Central memory CD8-positive, alpha-beta T cell (primary cell): Measurements from ENCODE around the gene COP1.

Experiments
- ATAC-seq: fragments of 150-1000 bp; cut with Tn5 transposase; replicated peaks from 2 replicates; pipeline ENCODE4 v1.10.0; 2022; ENCODE audit warnings: mild to moderate bottlenecking, moderate FRiP score, moderate number of reproducible peaks; ENCODE audit not compliant: poor library complexity, severe bottlenecking; ENCODE audit errors: extremely low read depth
- DNase-seq, 2 donors: peaks; one replicate each; pipeline ENCODE4 v3.0.0; 2021; ENCODE audit warnings: low spot score in 2 of 2
- H3K27ac Mint-ChIP-seq: one replicate; pipeline ENCODE4 v1.8.0; 2022; ENCODE audit warnings: low read depth, mild to moderate bottlenecking, moderate library complexity, mixed read lengths
- H3K27me3 Mint-ChIP-seq: one replicate; pipeline ENCODE4 v1.8.0; 2022; ENCODE audit warnings: mixed read lengths
- H3K36me3 Mint-ChIP-seq: one replicate; pipeline ENCODE4 v1.8.0; 2022; ENCODE audit warnings: mild to moderate bottlenecking, moderate library complexity, mixed read lengths; ENCODE audit not compliant: insufficient read depth
- H3K4me1 Mint-ChIP-seq: one replicate; pipeline ENCODE4 v1.8.0; 2022; ENCODE audit warnings: mixed read lengths
- H3K4me3 Mint-ChIP-seq: one replicate; pipeline ENCODE4 v1.8.0; 2022; ENCODE audit warnings: mild to moderate bottlenecking, moderate library complexity, mixed read lengths
- H3K9me3 Mint-ChIP-seq: one replicate; pipeline ENCODE4 v1.8.0; 2022; ENCODE audit warnings: mixed read lengths

COP1 gene

GRCh38 chr1:176157995-176158394 lies 49.1 kb downstream of the COP1 start:
- Mint-ChIP-seq H3K36me3 (peaks cover 22% of the 10 kb centered on the region), H3K4me3 (no peak overlapping the region), H3K27me3 (no peaks in the 10 kb centered on the region), H3K9me3 (peaks cover 5% of the 10 kb centered on the region), H3K4me1 (peaks cover 45% of the 10 kb centered on the region), H3K27ac (no peak overlapping the region)
- DNase-seq: no peak
- ATAC-seq: no peak

- H3K4me3 Mint-ChIP-seq: no peak overlapping the region
- H3K36me3 Mint-ChIP-seq: peaks cover 18% of the 10 kb centered on the region
- DNase-seq (no peak), ATAC-seq (no peak)
- H3K27ac Mint-ChIP-seq: no peak overlapping the region
- H3K9me3 Mint-ChIP-seq: peaks cover 5% of the 10 kb centered on the region
- peaks cover 27% of the 10 kb centered on the region for H3K4me1 Mint-ChIP-seq
- no peaks in the 10 kb centered on the region for H3K27me3 Mint-ChIP-seq
These were observed 56.9 kb downstream of the COP1 start for GRCh38 chr1:176149939-176150807.

GRCh38 chr1:176144526-176144925 lies 62.6 kb downstream of the COP1 start:
- Mint-ChIP-seq H3K4me1 (peaks cover 43% of the 10 kb centered on the region), H3K27ac (no peak overlapping the region), H3K27me3 (no peaks in the 10 kb centered on the region), H3K36me3 (peaks cover 24% of the 10 kb centered on the region), H3K9me3 (peaks cover 5% of the 10 kb centered on the region), H3K4me3 (no peak overlapping the region)
- DNase-seq (no peak), ATAC-seq (no peak)

- H3K27ac Mint-ChIP-seq: peak overlapping the region; percentile 41
- peaks cover 59% of the 10 kb centered on the region for H3K4me1 Mint-ChIP-seq
- H3K36me3 Mint-ChIP-seq: peaks cover 22% of the 10 kb centered on the region
- no peak overlapping the region for H3K4me3 Mint-ChIP-seq
- DNase-seq (no peak), ATAC-seq (no peak)
- H3K9me3 Mint-ChIP-seq: peaks cover 5% of the 10 kb centered on the region
- H3K27me3 Mint-ChIP-seq: no peaks in the 10 kb centered on the region
These were observed 64.1 kb downstream of the COP1 start for GRCh38 chr1:176142973-176143372.

GRCh38 chr1:176141449-176141848 lies 65.6 kb downstream of the COP1 start:
- ATAC-seq: no peak
- peaks cover 5% of the 10 kb centered on the region for H3K9me3 Mint-ChIP-seq
- no peak overlapping the region for H3K4me3 Mint-ChIP-seq
- peaks cover 72% of the 10 kb centered on the region for H3K4me1 Mint-ChIP-seq
- H3K27ac Mint-ChIP-seq: no peak overlapping the region
- no peak for DNase-seq
- H3K27me3 Mint-ChIP-seq: no peaks in the 10 kb centered on the region
- peaks cover 16% of the 10 kb centered on the region for H3K36me3 Mint-ChIP-seq

GRCh38 chr1:176136891-176137290 lies 70.2 kb downstream of the COP1 start:
- DNase-seq (no peak), ATAC-seq (no peak)
- Mint-ChIP-seq H3K27me3 (no peaks in the 10 kb centered on the region), H3K4me3 (no peak overlapping the region), H3K4me1 (peaks cover 58% of the 10 kb centered on the region), H3K9me3 (no peaks in the 10 kb centered on the region), H3K36me3 (peaks cover 6% of the 10 kb centered on the region), H3K27ac (peak overlapping the region; percentile 70)

- no peak for ATAC-seq
These were observed 72.4 kb downstream of the COP1 start for GRCh38 chr1:176134666-176135065.

GRCh38 chr1:176122282-176122681 lies 84.8 kb downstream of the COP1 start:
- no peaks in the 10 kb centered on the region for H3K9me3 Mint-ChIP-seq
- H3K36me3 Mint-ChIP-seq: peaks cover 9% of the 10 kb centered on the region
- no peak overlapping the region for H3K27ac Mint-ChIP-seq
- H3K4me3 Mint-ChIP-seq: no peak overlapping the region
- H3K4me1 Mint-ChIP-seq: peaks cover 11% of the 10 kb centered on the region
- DNase-seq (no peak), ATAC-seq (no peak)
- no peaks in the 10 kb centered on the region for H3K27me3 Mint-ChIP-seq

More at GRCh38 chr1:176134666-176135065, 72.4 kb downstream of the COP1 start:
- Mint-ChIP-seq H3K27me3 (no peaks in the 10 kb centered on the region), H3K27ac (no peak overlapping the region), H3K4me1 (peaks cover 49% of the 10 kb centered on the region), H3K36me3 (peaks cover 6% of the 10 kb centered on the region), H3K9me3 (no peaks in the 10 kb centered on the region), H3K4me3 (no peak overlapping the region)
- DNase-seq: no peak

GRCh38 chr1:176119549-176119948 lies 87.5 kb downstream of the COP1 start:
- no peak for DNase-seq
- no peaks in the 10 kb centered on the region for H3K9me3 Mint-ChIP-seq
- H3K27me3 Mint-ChIP-seq: no peaks in the 10 kb centered on the region
- H3K27ac Mint-ChIP-seq: no peak overlapping the region
- H3K4me3 Mint-ChIP-seq: no peak overlapping the region
- peaks cover 5% of the 10 kb centered on the region for H3K4me1 Mint-ChIP-seq
- ATAC-seq: no peak
- H3K36me3 Mint-ChIP-seq: peaks cover 13% of the 10 kb centered on the region

GRCh38 chr1:176118985-176119384 lies 88.1 kb downstream of the COP1 start:
- H3K27me3 Mint-ChIP-seq: no peaks in the 10 kb centered on the region
- no peak for ATAC-seq
- H3K27ac Mint-ChIP-seq: no peak overlapping the region
- peaks cover 2% of the 10 kb centered on the region for H3K4me1 Mint-ChIP-seq
- H3K9me3 Mint-ChIP-seq: no peaks in the 10 kb centered on the region
- DNase-seq: no peak
- peaks cover 14% of the 10 kb centered on the region for H3K36me3 Mint-ChIP-seq
- no peak overlapping the region for H3K4me3 Mint-ChIP-seq

- DNase-seq (no peak), ATAC-seq (no peak)
- no peaks in the 10 kb centered on the region for H3K9me3 Mint-ChIP-seq
- no peak overlapping the region for H3K27ac Mint-ChIP-seq
- no peaks in the 10 kb centered on the region for H3K27me3 Mint-ChIP-seq
- peaks cover 28% of the 10 kb centered on the region for H3K4me1 Mint-ChIP-seq
- peaks cover 19% of the 10 kb centered on the region for H3K36me3 Mint-ChIP-seq
- H3K4me3 Mint-ChIP-seq: no peak overlapping the region
These were observed 95.3 kb downstream of the COP1 start for GRCh38 chr1:176111835-176112234.

GRCh38 chr1:176110203-176110602 lies 96.9 kb downstream of the COP1 start:
- H3K36me3 Mint-ChIP-seq: peaks cover 20% of the 10 kb centered on the region
- H3K4me3 Mint-ChIP-seq: no peak overlapping the region
- no peaks in the 10 kb centered on the region for H3K9me3 Mint-ChIP-seq
- peaks cover 33% of the 10 kb centered on the region for H3K4me1 Mint-ChIP-seq
- H3K27me3 Mint-ChIP-seq: no peaks in the 10 kb centered on the region
- no peak for ATAC-seq
- no peak for DNase-seq
- no peak overlapping the region for H3K27ac Mint-ChIP-seq

- DNase-seq (no peak), ATAC-seq (no peak)
- no peaks in the 10 kb centered on the region for H3K9me3 Mint-ChIP-seq
- H3K4me1 Mint-ChIP-seq: peaks cover 10% of the 10 kb centered on the region
- no peaks in the 10 kb centered on the region for H3K27me3 Mint-ChIP-seq
- H3K36me3 Mint-ChIP-seq: peaks cover 24% of the 10 kb centered on the region
- no peak overlapping the region for H3K4me3 Mint-ChIP-seq
- H3K27ac Mint-ChIP-seq: no peak overlapping the region
These were observed 104.2 kb downstream of the COP1 start for GRCh38 chr1:176102768-176103350.
